ENCODE measurements around the gene HMG20B.

DNA sequence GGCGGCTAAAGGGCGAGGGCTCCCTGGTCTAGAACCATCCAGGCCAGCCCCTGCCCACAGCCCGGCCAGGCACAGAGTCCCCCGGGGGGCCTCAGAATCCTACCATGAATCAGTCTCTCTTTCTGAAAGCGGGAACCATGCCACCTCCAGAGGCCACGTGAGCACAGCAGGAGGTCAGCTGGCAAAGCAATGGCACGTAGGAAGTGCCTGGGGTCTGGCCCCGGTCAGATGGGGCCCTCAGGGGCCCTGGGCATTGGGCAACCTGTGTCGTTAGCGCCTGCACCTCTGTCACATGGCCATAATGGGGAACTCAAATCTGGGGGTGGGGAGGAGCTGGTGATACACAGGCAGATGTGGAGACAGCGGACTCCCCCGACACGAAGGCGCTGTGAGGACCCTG lies 24.1 kb upstream of the HMG20B start:
- TF ChIP-seq, protein P1, sequence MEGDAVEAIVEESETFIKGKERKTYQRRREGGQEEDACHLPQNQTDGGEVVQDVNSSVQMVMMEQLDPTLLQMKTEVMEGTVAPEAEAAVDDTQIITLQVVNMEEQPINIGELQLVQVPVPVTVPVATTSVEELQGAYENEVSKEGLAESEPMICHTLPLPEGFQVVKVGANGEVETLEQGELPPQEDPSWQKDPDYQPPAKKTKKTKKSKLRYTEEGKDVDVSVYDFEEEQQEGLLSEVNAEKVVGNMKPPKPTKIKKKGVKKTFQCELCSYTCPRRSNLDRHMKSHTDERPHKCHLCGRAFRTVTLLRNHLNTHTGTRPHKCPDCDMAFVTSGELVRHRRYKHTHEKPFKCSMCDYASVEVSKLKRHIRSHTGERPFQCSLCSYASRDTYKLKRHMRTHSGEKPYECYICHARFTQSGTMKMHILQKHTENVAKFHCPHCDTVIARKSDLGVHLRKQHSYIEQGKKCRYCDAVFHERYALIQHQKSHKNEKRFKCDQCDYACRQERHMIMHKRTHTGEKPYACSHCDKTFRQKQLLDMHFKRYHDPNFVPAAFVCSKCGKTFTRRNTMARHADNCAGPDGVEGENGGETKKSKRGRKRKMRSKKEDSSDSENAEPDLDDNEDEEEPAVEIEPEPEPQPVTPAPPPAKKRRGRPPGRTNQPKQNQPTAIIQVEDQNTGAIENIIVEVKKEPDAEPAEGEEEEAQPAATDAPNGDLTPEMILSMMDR (IDR thresholded peaks at IDR 0.05) = no peak
- TF ChIP-seq POLR2AphosphoS5 (IDR thresholded peaks at IDR 0.05; ENCODE audit: low read depth, low read length) (no peak), YY1 (IDR thresholded peaks at IDR 0.05; ENCODE audit: low read depth) (no peak), RCOR1 (IDR thresholded peaks at IDR 0.05; ENCODE audit: low read length) (no peak), TCF12 (IDR thresholded peaks at IDR 0.05) (no peak), RAD21 (IDR thresholded peaks at IDR 0.05; ENCODE audit: low read length) (no peak), EP300 (IDR thresholded peaks at IDR 0.05; ENCODE audit: borderline replicate concordance in 1 of 2, low read depth in 1 of 2, low read length in 1 of 2) (no peak), RFX5 (IDR thresholded peaks at IDR 0.05; ENCODE audit: low read length) (no peak), MEF2A (IDR thresholded peaks at IDR 0.05; ENCODE audit: borderline replicate concordance, low read depth) (no peak), NFIC (IDR thresholded peaks at IDR 0.05; ENCODE audit: borderline replicate concordance) (no peak), FOXM1 (IDR thresholded peaks at IDR 0.05; ENCODE audit: low read depth) (no peak)
- TF ChIP-seq, protein P2, sequence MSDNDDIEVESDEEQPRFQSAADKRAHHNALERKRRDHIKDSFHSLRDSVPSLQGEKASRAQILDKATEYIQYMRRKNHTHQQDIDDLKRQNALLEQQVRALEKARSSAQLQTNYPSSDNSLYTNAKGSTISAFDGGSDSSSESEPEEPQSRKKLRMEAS (IDR thresholded peaks at IDR 0.05; ENCODE audit: low read depth) = no peak
- TF ChIP-seq, protein P3, sequence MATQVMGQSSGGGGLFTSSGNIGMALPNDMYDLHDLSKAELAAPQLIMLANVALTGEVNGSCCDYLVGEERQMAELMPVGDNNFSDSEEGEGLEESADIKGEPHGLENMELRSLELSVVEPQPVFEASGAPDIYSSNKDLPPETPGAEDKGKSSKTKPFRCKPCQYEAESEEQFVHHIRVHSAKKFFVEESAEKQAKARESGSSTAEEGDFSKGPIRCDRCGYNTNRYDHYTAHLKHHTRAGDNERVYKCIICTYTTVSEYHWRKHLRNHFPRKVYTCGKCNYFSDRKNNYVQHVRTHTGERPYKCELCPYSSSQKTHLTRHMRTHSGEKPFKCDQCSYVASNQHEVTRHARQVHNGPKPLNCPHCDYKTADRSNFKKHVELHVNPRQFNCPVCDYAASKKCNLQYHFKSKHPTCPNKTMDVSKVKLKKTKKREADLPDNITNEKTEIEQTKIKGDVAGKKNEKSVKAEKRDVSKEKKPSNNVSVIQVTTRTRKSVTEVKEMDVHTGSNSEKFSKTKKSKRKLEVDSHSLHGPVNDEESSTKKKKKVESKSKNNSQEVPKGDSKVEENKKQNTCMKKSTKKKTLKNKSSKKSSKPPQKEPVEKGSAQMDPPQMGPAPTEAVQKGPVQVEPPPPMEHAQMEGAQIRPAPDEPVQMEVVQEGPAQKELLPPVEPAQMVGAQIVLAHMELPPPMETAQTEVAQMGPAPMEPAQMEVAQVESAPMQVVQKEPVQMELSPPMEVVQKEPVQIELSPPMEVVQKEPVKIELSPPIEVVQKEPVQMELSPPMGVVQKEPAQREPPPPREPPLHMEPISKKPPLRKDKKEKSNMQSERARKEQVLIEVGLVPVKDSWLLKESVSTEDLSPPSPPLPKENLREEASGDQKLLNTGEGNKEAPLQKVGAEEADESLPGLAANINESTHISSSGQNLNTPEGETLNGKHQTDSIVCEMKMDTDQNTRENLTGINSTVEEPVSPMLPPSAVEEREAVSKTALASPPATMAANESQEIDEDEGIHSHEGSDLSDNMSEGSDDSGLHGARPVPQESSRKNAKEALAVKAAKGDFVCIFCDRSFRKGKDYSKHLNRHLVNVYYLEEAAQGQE (IDR thresholded peaks at IDR 0.05; ENCODE audit: low read depth, low read length) = no peak
- TF ChIP-seq, protein P4, sequence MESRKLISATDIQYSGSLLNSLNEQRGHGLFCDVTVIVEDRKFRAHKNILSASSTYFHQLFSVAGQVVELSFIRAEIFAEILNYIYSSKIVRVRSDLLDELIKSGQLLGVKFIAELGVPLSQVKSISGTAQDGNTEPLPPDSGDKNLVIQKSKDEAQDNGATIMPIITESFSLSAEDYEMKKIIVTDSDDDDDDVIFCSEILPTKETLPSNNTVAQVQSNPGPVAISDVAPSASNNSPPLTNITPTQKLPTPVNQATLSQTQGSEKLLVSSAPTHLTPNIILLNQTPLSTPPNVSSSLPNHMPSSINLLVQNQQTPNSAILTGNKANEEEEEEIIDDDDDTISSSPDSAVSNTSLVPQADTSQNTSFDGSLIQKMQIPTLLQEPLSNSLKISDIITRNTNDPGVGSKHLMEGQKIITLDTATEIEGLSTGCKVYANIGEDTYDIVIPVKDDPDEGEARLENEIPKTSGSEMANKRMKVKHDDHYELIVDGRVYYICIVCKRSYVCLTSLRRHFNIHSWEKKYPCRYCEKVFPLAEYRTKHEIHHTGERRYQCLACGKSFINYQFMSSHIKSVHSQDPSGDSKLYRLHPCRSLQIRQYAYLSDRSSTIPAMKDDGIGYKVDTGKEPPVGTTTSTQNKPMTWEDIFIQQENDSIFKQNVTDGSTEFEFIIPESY (IDR thresholded peaks at IDR 0.05; ENCODE audit: borderline replicate concordance, low read depth) = no peak
